H1 (cell line): ENCODE data around the gene AGPAT3.

Source experiments
- BRCA1 ChIP-seq: IDR thresholded peaks from 2 replicates; pipeline ENCODE4 v1.6.1; 2012; ENCODE audit warnings: low read depth, low read length, improper control_type of control experiment
- CTCF ChIP-seq, 3 experiments: IDR thresholded peaks; 1 replicate in 2 of 3; 2 replicates in 1 of 3; pipeline versions ENCODE4 v1.5.1 to v1.6.1; 2011; ENCODE audit warnings: low read length in 3 of 3, mild to moderate bottlenecking in 3 of 3, inconsistent platforms in 2 of 3, low read depth in 1 of 3, moderate library complexity in 1 of 3; ENCODE audit not compliant: insufficient read depth in 1 of 3; ENCODE audit errors: control extremely low read depth in 1 of 3
- EP300 ChIP-seq, 2 experiments: IDR thresholded peaks; 1 replicate in 1 of 2; 2 replicates in 1 of 2; pipeline ENCODE4 v1.6.1; 2011 to 2012; ENCODE audit warnings: low read depth in 2 of 2, low read length in 2 of 2, mild to moderate bottlenecking in 2 of 2, borderline replicate concordance in 1 of 2, inconsistent platforms in 1 of 2, moderate library complexity in 1 of 2
- EZH2 ChIP-seq: fragments of 200-600 bp; sonication (generic); IDR thresholded peaks from 2 replicates; pipeline ENCODE4 v1.7.1; 2012; ENCODE audit warnings: low read depth, mild to moderate bottlenecking, moderate library complexity, low read length, inconsistent platforms; ENCODE audit not compliant: severe bottlenecking
- GTF2F1 ChIP-seq: IDR thresholded peaks from 2 replicates; pipeline ENCODE4 v1.6.1; 2012; ENCODE audit warnings: low read depth, low read length, improper control_type of control experiment, borderline replicate concordance
- POLR2A ChIP-seq, 2 experiments: IDR thresholded peaks; 1 replicate in 1 of 2; 2 replicates in 1 of 2; pipeline ENCODE4 v1.6.1; 2011; ENCODE audit warnings: low read depth in 2 of 2, low read length in 2 of 2, mild to moderate bottlenecking in 2 of 2; ENCODE audit errors: control extremely low read depth in 1 of 2
- POLR2AphosphoS5 ChIP-seq: IDR thresholded peaks from 2 replicates; pipeline ENCODE4 v1.6.1; 2011; ENCODE audit warnings: low read depth, low read length
- TAF1 ChIP-seq: IDR thresholded peaks from 2 replicates; pipeline ENCODE4 v1.6.1; 2011; ENCODE audit warnings: mild to moderate bottlenecking, low read depth, low read length
- TEAD4 ChIP-seq: IDR thresholded peaks from 2 replicates; pipeline ENCODE4 v1.6.1; 2012; ENCODE audit warnings: low read depth, low read length, inconsistent platforms, mixed read lengths
- ZNF274 ChIP-seq: IDR thresholded peaks from 2 replicates; pipeline ENCODE4 v1.7.0; 2012; ENCODE audit warnings: low read length, borderline replicate concordance; ENCODE audit errors: extremely low read depth
- TF ChIP-seq, protein P1 (sequence below): IDR thresholded peaks from 2 replicates; pipeline ENCODE4 v1.6.1; 2011; ENCODE audit warnings: low read length, improper control_type of control experiment

DNA sequence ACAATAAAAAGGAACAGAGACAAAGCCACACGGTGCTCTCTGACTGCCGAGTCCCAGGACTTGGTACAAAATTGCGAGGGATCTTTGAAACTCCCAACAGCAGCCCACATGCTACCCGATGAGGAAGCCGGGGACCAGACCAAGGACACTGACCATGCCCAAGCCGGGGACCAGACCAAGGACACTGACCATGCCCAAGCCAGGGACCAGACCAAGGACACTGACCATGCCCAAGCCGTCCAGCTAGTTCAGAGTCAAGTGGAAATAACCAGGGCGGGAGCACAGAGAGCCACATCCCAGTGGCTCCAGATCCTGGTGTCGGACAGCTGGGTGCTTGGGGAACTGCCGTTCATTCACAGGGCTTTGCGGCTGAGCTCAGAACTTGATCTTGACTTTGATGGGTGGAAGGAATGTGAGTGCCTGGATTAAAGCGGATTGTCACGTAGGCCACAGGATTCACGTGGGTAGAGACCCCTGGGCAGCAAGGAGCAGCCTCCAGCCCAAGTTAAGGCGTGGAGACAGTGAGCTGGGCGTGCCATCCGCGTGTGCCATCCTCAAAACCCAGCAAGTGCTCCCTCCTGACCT, 130.6 kb downstream of the AGPAT3 start:
- TF ChIP-seq POLR2AphosphoS5, result no peak
- no peak for TF ChIP-seq EP300 (IDR thresholded peaks at IDR 0.05; ENCODE audit: borderline replicate concordance in 1 of 2, low read depth in 2 of 2, low read length in 2 of 2)
- no peak for TF ChIP-seq CTCF (IDR thresholded peaks at IDR 0.05; ENCODE audit: control extremely low read depth in 1 of 3, insufficient read depth in 1 of 3, low read depth in 1 of 3, low read length in 3 of 3)
- no peak for TF ChIP-seq ZNF274
- no peak for TF ChIP-seq TEAD4
- no peak for TF ChIP-seq GTF2F1
- TF ChIP-seq BRCA1, result no peak
- TF ChIP-seq, protein P1, sequence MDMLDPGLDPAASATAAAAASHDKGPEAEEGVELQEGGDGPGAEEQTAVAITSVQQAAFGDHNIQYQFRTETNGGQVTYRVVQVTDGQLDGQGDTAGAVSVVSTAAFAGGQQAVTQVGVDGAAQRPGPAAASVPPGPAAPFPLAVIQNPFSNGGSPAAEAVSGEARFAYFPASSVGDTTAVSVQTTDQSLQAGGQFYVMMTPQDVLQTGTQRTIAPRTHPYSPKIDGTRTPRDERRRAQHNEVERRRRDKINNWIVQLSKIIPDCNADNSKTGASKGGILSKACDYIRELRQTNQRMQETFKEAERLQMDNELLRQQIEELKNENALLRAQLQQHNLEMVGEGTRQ, result no peak
- no peak for TF ChIP-seq EZH2
- no peak for TF ChIP-seq TAF1
- TF ChIP-seq POLR2A (IDR thresholded peaks at IDR 0.05; ENCODE audit: control extremely low read depth in 1 of 2, low read depth in 2 of 2, low read length in 2 of 2), result no peak
